ENCODE measurements around the gene FGD4.
A peak's percentile ranks its signal among the peaks of the same experiment; 100 is the strongest.

Gene FGD4

GRCh38 chr12:32444895-32445294 is 45.5 kb downstream of the FGD4 start:
- no peak overlapping the region for H3K4me2 ChIP-seq (ENCODE audit: low read length)
- H3K4me1 ChIP-seq (ENCODE audit: control insufficient read depth, insufficient read depth, low read length): peaks cover 41% of the 10 kb centered on the region
- H3K4me3 ChIP-seq (ENCODE audit: low read length): no peak overlapping the region
- H3K36me3 ChIP-seq (ENCODE audit: insufficient read depth, low read length): no peaks in the 10 kb centered on the region
- H3K27me3 ChIP-seq (ENCODE audit: control insufficient read depth, insufficient read depth, low read length): no peaks in the 10 kb centered on the region
- H3K9ac ChIP-seq (ENCODE audit: low read depth, low read length): no peak overlapping the region
- H3K9me3 ChIP-seq (replicated peaks; ENCODE audit: low read length): no peaks in the 10 kb centered on the region

GRCh38 chr12:32445356-32445755 is 46.0 kb downstream of the FGD4 start:
- Histone ChIP-seq H3K4me2 (ENCODE audit: low read length) (no peak overlapping the region), H3K9me3 (replicated peaks; ENCODE audit: low read length) (no peaks in the 10 kb centered on the region), H3K9ac (ENCODE audit: low read depth, low read length) (no peak overlapping the region), H3K4me1 (ENCODE audit: control insufficient read depth, insufficient read depth, low read length) (peaks cover 41% of the 10 kb centered on the region), H3K27me3 (ENCODE audit: control insufficient read depth, insufficient read depth, low read length) (no peaks in the 10 kb centered on the region), H3K4me3 (ENCODE audit: low read length) (no peak overlapping the region), H3K36me3 (ENCODE audit: insufficient read depth, low read length) (no peaks in the 10 kb centered on the region)

GRCh38 chr12:32446316-32447119 is 47.2 kb downstream of the FGD4 start:
- Histone ChIP-seq H3K9me3 (replicated peaks; ENCODE audit: low read length) (no peaks in the 10 kb centered on the region), H3K27me3 (ENCODE audit: control insufficient read depth, insufficient read depth, low read length) (no peaks in the 10 kb centered on the region), H3K9ac (ENCODE audit: low read depth, low read length) (no peak overlapping the region), H3K36me3 (ENCODE audit: insufficient read depth, low read length) (no peaks in the 10 kb centered on the region), H3K4me3 (ENCODE audit: low read length) (no peak overlapping the region), H3K4me1 (ENCODE audit: control insufficient read depth, insufficient read depth, low read length) (peaks cover 47% of the 10 kb centered on the region), H3K4me2 (ENCODE audit: low read length) (no peak overlapping the region)

GRCh38 chr12:32448586-32448985 is 49.2 kb downstream of the FGD4 start:
- Histone ChIP-seq H3K4me2 (ENCODE audit: low read length) (no peak overlapping the region), H3K9me3 (replicated peaks; ENCODE audit: low read length) (no peaks in the 10 kb centered on the region), H3K36me3 (ENCODE audit: insufficient read depth, low read length) (no peaks in the 10 kb centered on the region), H3K9ac (ENCODE audit: low read depth, low read length) (no peak overlapping the region), H3K4me1 (ENCODE audit: control insufficient read depth, insufficient read depth, low read length) (peaks cover 51% of the 10 kb centered on the region), H3K4me3 (ENCODE audit: low read length) (no peak overlapping the region), H3K27me3 (ENCODE audit: control insufficient read depth, insufficient read depth, low read length) (no peaks in the 10 kb centered on the region)

GRCh38 chr12:32450363-32450762 is 51.0 kb downstream of the FGD4 start:
- no peak overlapping the region for H3K4me3 ChIP-seq (ENCODE audit: low read length)
- H3K27me3 ChIP-seq (ENCODE audit: control insufficient read depth, insufficient read depth, low read length): no peaks in the 10 kb centered on the region
- peaks cover 56% of the 10 kb centered on the region for H3K4me1 ChIP-seq (ENCODE audit: control insufficient read depth, insufficient read depth, low read length)
- no peaks in the 10 kb centered on the region for H3K9me3 ChIP-seq (replicated peaks; ENCODE audit: low read length)
- H3K36me3 ChIP-seq (ENCODE audit: insufficient read depth, low read length): no peaks in the 10 kb centered on the region
- H3K4me2 ChIP-seq (ENCODE audit: low read length): no peak overlapping the region
- no peak overlapping the region for H3K9ac ChIP-seq (ENCODE audit: low read depth, low read length)

- H3K4me1 ChIP-seq (ENCODE audit: control insufficient read depth, insufficient read depth, low read length): peaks cover 53% of the 10 kb centered on the region
- H3K27me3 ChIP-seq (ENCODE audit: control insufficient read depth, insufficient read depth, low read length): no peaks in the 10 kb centered on the region
- H3K9me3 ChIP-seq (replicated peaks; ENCODE audit: low read length): no peaks in the 10 kb centered on the region
- H3K36me3 ChIP-seq (ENCODE audit: insufficient read depth, low read length): no peaks in the 10 kb centered on the region
- no peak overlapping the region for H3K4me2 ChIP-seq (ENCODE audit: low read length)
- no peak overlapping the region for H3K9ac ChIP-seq (ENCODE audit: low read depth, low read length)
- no peak overlapping the region for H3K4me3 ChIP-seq (ENCODE audit: low read length)
These were observed 51.4 kb downstream of the FGD4 start for GRCh38 chr12:32450768-32451167.

- no peak overlapping the region for H3K9ac ChIP-seq (ENCODE audit: low read depth, low read length)
- H3K27me3 ChIP-seq (ENCODE audit: control insufficient read depth, insufficient read depth, low read length): no peaks in the 10 kb centered on the region
- no peak overlapping the region for H3K4me3 ChIP-seq (ENCODE audit: low read length)
- no peaks in the 10 kb centered on the region for H3K36me3 ChIP-seq (ENCODE audit: insufficient read depth, low read length)
- H3K4me2 ChIP-seq (ENCODE audit: low read length): no peak overlapping the region
- H3K4me1 ChIP-seq (ENCODE audit: control insufficient read depth, insufficient read depth, low read length): peaks cover 53% of the 10 kb centered on the region
- no peaks in the 10 kb centered on the region for H3K9me3 ChIP-seq (replicated peaks; ENCODE audit: low read length)
These were observed 52.5 kb downstream of the FGD4 start for GRCh38 chr12:32451816-32452215.

GRCh38 chr12:32454075-32454474 is 54.7 kb downstream of the FGD4 start:
- no peaks in the 10 kb centered on the region for H3K36me3 ChIP-seq (ENCODE audit: insufficient read depth, low read length)
- H3K4me1 ChIP-seq (ENCODE audit: control insufficient read depth, insufficient read depth, low read length): peaks cover 51% of the 10 kb centered on the region

GRCh38 chr12:32454866-32455265 is 55.5 kb downstream of the FGD4 start:
- Histone ChIP-seq H3K9me3 (replicated peaks; ENCODE audit: low read length) (no peaks in the 10 kb centered on the region), H3K27me3 (ENCODE audit: control insufficient read depth, insufficient read depth, low read length) (no peaks in the 10 kb centered on the region), H3K4me3 (ENCODE audit: low read length) (no peak overlapping the region), H3K9ac (ENCODE audit: low read depth, low read length) (peak overlapping the region; percentile 76), H3K36me3 (ENCODE audit: insufficient read depth, low read length) (no peaks in the 10 kb centered on the region), H3K4me2 (ENCODE audit: low read length) (peak overlapping the region; percentile 80), H3K4me1 (ENCODE audit: control insufficient read depth, insufficient read depth, low read length) (peaks cover 51% of the 10 kb centered on the region)

More at GRCh38 chr12:32454075-32454474, 54.7 kb downstream of the FGD4 start:
- Histone ChIP-seq H3K27me3 (ENCODE audit: control insufficient read depth, insufficient read depth, low read length) (no peaks in the 10 kb centered on the region), H3K4me2 (ENCODE audit: low read length) (peak overlapping the region; percentile 80), H3K9me3 (replicated peaks; ENCODE audit: low read length) (no peaks in the 10 kb centered on the region), H3K9ac (ENCODE audit: low read depth, low read length) (peak overlapping the region; percentile 76), H3K4me3 (ENCODE audit: low read length) (peak overlapping the region; percentile 51)

- no peaks in the 10 kb centered on the region for H3K27me3 ChIP-seq (ENCODE audit: control insufficient read depth, insufficient read depth, low read length)
- H3K4me2 ChIP-seq (ENCODE audit: low read length): peak overlapping the region; percentile 85
- no peaks in the 10 kb centered on the region for H3K9me3 ChIP-seq (replicated peaks; ENCODE audit: low read length)
- peak overlapping the region; percentile 66 for H3K4me3 ChIP-seq (ENCODE audit: low read length)
- H3K36me3 ChIP-seq (ENCODE audit: insufficient read depth, low read length): no peaks in the 10 kb centered on the region
- H3K4me1 ChIP-seq (ENCODE audit: control insufficient read depth, insufficient read depth, low read length): peaks cover 49% of the 10 kb centered on the region
- peak overlapping the region; percentile 76 for H3K9ac ChIP-seq (ENCODE audit: low read depth, low read length)
These were observed 56.3 kb downstream of the FGD4 start for GRCh38 chr12:32455607-32456071.

- no peaks in the 10 kb centered on the region for H3K27me3 ChIP-seq (ENCODE audit: control insufficient read depth, insufficient read depth, low read length)
- no peaks in the 10 kb centered on the region for H3K36me3 ChIP-seq (ENCODE audit: insufficient read depth, low read length)
- H3K4me2 ChIP-seq (ENCODE audit: low read length): peak overlapping the region; percentile 85
- no peaks in the 10 kb centered on the region for H3K9me3 ChIP-seq (replicated peaks; ENCODE audit: low read length)
- H3K4me1 ChIP-seq (ENCODE audit: control insufficient read depth, insufficient read depth, low read length): peaks cover 45% of the 10 kb centered on the region
- peak overlapping the region; percentile 72 for H3K9ac ChIP-seq (ENCODE audit: low read depth, low read length)
- peak overlapping the region; percentile 3 for H3K4me3 ChIP-seq (ENCODE audit: low read length)
These were observed 58.1 kb downstream of the FGD4 start for GRCh38 chr12:32457251-32458025.

Data from skeletal muscle satellite cell (primary cell).